GM19324 (cell line): ENCODE measurements around the gene LMO7.

Source experiments
- ATAC-seq: cut with Tn5 transposase; IDR thresholded peaks from one replicate; pipeline ENCODE4 v1.9.1; 2021; ENCODE audit warnings: mild to moderate bottlenecking, moderate library complexity; ENCODE audit not compliant: unreplicated experiment, low FRiP score

Gene LMO7

DNA sequence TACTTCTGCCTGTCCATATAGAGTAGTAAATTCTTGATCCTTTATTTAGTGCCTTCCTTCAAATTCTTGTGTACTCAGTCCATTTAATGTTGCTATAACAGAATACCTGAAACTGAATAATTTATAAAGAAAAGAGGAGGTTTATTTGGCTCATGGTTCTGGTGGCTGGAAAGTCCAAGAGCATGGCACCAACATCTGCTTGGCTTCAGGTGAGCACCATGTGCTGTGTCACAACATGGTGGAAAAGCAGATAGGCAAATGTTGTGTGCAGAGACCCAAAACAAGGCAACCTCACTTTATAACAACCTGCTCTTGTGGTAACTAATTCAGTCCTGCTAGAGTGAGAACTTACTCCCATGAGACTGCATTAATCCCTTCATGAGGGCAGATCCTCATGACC lies 195.3 kb downstream of the LMO7 start:
- no peak for ATAC-seq

DNA sequence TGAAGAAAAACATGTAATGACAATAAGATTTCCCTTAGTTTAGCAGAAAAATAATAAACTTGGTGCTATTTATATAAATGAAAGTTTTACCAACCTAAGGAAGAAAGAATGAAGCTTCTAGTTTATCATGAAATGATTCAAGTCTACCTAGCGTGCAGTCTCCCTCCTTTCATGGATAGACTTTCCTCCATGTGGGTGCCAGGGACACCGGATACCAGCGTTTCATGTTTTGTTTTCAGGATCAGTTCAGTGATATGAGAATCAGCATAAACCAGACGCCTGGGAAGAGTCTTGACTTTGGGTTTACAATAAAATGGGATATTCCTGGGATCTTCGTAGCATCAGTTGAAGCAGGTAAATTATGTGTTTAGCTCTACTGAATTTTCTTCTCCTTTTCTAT lies 196.7 kb downstream of the LMO7 start:
- ATAC-seq: no peak

DNA sequence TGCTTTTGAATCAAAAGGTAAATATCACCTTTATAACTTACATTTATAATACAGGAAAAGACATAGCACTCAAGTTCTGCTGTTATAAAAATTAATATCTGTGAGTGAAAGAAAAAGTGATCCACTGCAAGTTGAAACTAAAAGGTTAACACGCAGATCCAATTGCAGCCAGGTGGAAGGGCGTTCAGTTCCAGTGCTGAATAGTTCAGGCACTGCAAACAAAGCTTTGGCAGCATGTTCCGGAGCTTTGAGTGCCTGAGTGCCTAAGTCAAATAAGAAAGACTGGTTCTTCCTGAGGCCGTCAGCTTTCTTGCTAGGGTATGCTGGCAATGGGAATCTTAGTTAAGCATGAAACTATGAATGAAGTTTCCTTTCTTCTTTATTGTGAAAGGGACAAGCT lies 200.3 kb downstream of the LMO7 start:
- ATAC-seq: no peak

GRCh38 chr13:75838366-75839005 lies 202.4 kb downstream of the LMO7 start:
- ATAC-seq: no peak

DNA sequence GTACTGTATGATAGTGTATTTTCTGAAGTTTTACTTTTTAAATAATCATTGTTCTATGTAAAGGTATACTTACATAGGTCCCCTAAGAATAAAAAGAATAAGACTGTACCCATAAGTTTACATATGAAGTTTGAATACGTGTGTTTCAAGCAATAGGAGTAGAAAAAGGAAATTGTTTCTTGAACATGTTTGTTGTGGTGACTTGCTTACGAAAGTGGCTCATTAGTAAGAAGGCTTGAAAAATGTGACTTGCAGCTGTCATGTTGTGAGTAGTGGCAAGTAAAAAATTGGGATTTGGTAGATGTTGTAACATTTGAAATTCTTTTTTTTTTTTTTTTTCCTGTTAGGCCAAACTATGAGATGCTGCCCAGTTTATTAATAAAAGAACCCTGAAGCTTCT lies 203.3 kb downstream of the LMO7 start:
- no peak for ATAC-seq

DNA sequence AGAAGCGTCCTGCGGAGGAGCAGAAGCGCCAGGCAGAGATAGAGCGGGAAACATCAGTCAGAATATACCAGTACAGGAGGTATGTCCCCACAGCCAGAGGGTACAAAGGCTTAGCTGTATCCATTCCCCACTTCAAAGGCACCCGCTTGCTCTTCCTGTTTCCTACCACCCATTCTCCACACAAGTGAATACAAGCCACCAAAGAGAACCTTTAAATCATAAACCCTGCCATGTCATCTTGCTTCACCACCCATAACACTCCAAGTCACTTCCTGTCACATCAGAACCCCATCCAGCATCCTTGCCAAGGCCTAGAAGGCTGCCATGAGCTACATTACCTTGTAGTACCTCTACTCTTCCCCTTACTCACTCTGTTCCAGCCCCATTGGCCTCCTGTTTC lies 205.8 kb downstream of the LMO7 start:
- no peak for ATAC-seq

GRCh38 chr13:75843074-75843473 lies 206.9 kb downstream of the LMO7 start:
- ATAC-seq: no peak

- ATAC-seq: no peak
Observed at GRCh38 chr13:75843991-75844390, 207.9 kb downstream of the LMO7 start.

GRCh38 chr13:75847588-75847987 lies 211.5 kb downstream of the LMO7 start:
- ATAC-seq: no peak

- no peak for ATAC-seq
Observed at GRCh38 chr13:75850916-75851315, 214.8 kb downstream of the LMO7 start.

DNA sequence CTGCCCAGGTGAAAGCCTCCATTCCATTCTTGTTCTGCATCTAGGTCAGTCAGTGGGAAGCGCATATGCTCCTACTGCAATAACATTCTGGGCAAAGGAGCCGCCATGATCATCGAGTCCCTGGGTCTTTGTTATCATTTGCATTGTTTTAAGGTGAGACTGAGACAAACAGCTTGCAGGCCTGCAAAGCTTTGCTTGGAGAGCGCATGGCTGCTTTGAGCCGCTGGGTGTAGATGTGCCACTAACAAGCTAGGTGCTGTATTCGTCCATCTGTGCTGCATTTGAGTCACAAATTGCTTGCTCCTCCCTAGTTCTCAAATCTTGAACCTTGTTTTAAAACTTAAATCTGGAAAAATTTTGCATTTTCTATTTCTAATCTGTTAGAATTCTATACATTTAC lies 219.1 kb downstream of the LMO7 start:
- no peak for ATAC-seq

DNA sequence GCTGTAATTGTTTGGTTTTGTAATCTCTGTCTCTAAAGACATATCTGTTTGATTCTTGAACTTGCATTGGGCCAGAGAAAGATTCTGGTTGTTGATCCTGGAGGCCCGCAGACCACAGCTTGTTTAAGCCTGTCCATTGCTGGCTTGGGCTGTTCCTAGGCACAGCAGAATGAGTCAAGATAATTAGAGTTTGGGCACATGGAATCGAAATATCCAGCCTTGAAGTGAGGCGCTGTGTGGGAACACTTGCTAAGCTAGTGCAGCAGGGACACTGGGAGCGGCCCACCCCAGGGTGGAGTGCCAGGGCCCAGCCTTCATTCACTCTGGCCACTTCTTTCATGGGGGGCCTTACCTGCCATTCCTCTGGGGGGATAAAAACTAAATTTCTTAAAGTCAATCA lies 219.7 kb downstream of the LMO7 start:
- ATAC-seq: no peak

- ATAC-seq: no peak
Observed at GRCh38 chr13:75857291-75857690, 221.2 kb downstream of the LMO7 start.

GRCh38 chr13:75860935-75861334 lies 224.8 kb downstream of the LMO7 start:
- ATAC-seq: no peak

- ATAC-seq: no peak
Observed at GRCh38 chr13:75861786-75862185, 225.7 kb downstream of the LMO7 start.

DNA sequence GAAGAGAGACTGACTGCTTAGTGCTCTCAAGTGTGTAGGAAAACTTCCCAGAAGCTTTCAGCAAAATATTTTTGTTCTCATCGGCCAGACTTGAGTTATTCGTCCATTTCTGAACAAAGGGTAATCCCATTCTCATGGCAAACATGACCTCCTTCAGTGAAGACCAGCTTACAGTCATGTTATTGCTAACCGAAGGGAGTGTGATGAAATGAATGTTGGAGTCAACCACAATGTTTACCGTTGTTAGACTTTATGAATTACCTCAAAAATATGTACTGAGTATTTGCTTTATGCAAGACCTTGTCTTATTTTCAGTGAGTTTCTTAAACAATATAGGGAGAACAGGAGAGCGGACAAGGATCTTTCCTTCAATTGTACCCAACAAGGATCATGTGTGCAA lies 228.6 kb downstream of the LMO7 start:
- ATAC-seq: no peak

GRCh38 chr13:75867379-75868117 lies 231.4 kb downstream of the LMO7 start:
- no peak for ATAC-seq

- ATAC-seq: no peak
Observed at GRCh38 chr13:75869981-75870380, 233.9 kb downstream of the LMO7 start.

GRCh38 chr13:75870397-75870903 lies 234.3 kb downstream of the LMO7 start:
- no peak for ATAC-seq

- ATAC-seq: no peak
Observed at GRCh38 chr13:75871059-75871458, 234.9 kb downstream of the LMO7 start.

- ATAC-seq: no peak
Observed at GRCh38 chr13:75872980-75873379, 236.8 kb downstream of the LMO7 start.

DNA sequence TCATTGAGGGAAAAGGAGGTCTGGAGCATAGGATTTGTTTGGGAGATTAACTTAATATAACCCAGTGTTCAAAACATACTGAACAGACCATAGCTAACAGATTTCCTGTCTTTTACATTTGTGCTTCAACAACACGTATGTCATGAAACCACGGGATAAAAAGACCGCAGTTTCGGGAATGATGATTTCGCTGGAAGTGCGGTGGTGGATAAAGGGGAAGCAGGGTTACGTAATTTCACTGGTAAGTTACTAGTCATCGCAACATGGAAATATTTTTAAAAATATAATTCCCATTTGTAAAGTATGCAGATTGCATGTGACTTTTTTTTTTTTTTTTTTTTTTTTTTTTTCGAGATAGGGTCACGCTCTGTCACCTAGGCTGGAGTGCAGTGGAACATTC lies 237.4 kb downstream of the LMO7 start:
- no peak for ATAC-seq
